K562 (cell line): ENCODE measurements around the gene CCDC85C. TPM values are rescaled to one million over a fixed set of nuclear protein-coding genes. Genes with fewer than 3 reads are reported as not detected.

Experiments used
- ATAC-seq: fragments of 200-7000 bp; cut with Tn5 transposase; 3 replicates; pipeline ENCODE4 v1.9.1; 2020; ENCODE audit warnings: moderate library complexity
- BruUV-seq: library from RNA; stranded (reverse); fragments of 400-500 nt; replicated peaks from 2 replicates; lab custom pipeline; 2021; lab: Mats Ljungman, UMichigan
- CTCF ChIA-PET: fragments of 300-600 bp; formaldehyde crosslinking; extraction: SDS; loops from one replicate; lab custom pipeline; 2021; ENCODE audit warnings: low intra/inter-chr PET ratio; lab: Yijun Ruan, JAX
- POLR2A ChIA-PET: fragments of 300-600, 350-650 bp; sonication (Branson Sonifier 250); formaldehyde crosslinking; extraction: SDS; loops from one replicate; lab custom pipeline; 2021; ENCODE audit warnings: antibody characterized with exemption, inconsistent platforms; lab: Yijun Ruan, JAX
- DNase-seq, 4 experiments: peaks; one replicate each; pipeline versions ENCODE4 v3.0.0 to v3.0.0-alpha.2; 2011 to 2018; ENCODE audit warnings: low spot score in 3 of 4, mixed read lengths in 3 of 4; ENCODE audit errors: extremely low read depth in 1 of 4
- FAIRE-seq: peaks from 2 replicates; lab custom pipeline; 2011; peaks lifted over from hg19 to GRCh38; lab: Jason Lieb, UNC
- H2AFZ ChIP-seq: 2 replicates; pipeline ENCODE4 v1.6.0; 2011; ENCODE audit warnings: low read depth, low read length, control low read depth, inconsistent platforms
- H3K27ac ChIP-seq: fragments of 200-600 bp; 3 replicates; pipeline ENCODE4 v1.8.0; 2011; ENCODE audit warnings: low read depth, mild to moderate bottlenecking, control low read depth, inconsistent platforms, low read length, moderate library complexity, mixed read lengths; ENCODE audit errors: extremely low read depth
- H3K27me3 ChIP-seq, 2 experiments: fragments of 300-600 bp in 1 of 2; 2 replicates in 1 of 2; 3 replicates in 1 of 2; pipeline versions ENCODE4 v1.6.0 to v1.8.0; 2011; ENCODE audit warnings: inconsistent platforms in 2 of 2, low read length in 2 of 2, mild to moderate bottlenecking in 1 of 2, mixed read lengths in 1 of 2, moderate library complexity in 1 of 2; ENCODE audit not compliant: control insufficient read depth in 2 of 2, insufficient read depth in 2 of 2
- H3K36me3 ChIP-seq: fragments of 300-600 bp; 3 replicates; pipeline ENCODE4 v1.8.0; 2011; ENCODE audit warnings: mild to moderate bottlenecking, low read length, inconsistent platforms; ENCODE audit not compliant: control insufficient read depth, insufficient read depth
- H3K4me1 ChIP-seq, 2 experiments: fragments of 200-600 bp in 1 of 2; replicated peaks in 1 of 2; 2 replicates in 1 of 2; 3 replicates in 1 of 2; pipeline versions ENCODE4 v1.5.1 to v1.8.0; 2011; ENCODE audit warnings: inconsistent platforms in 2 of 2, low read length in 2 of 2, mild to moderate bottlenecking in 1 of 2, mixed read lengths in 1 of 2, moderate library complexity in 1 of 2; ENCODE audit not compliant: control insufficient read depth in 2 of 2, insufficient read depth in 2 of 2
- H3K4me2 ChIP-seq: 2 replicates; pipeline ENCODE4 v1.6.1; 2011; ENCODE audit warnings: low read length, control low read depth, inconsistent platforms, mixed read lengths; ENCODE audit not compliant: insufficient read depth
- H3K4me3 ChIP-seq: fragments of 200-600 bp; sonication (generic), shearing (Covaris generic); 2 replicates; pipeline ENCODE4 v1.5.1; 2016; ENCODE audit warnings: control low read depth, inconsistent platforms
- H3K79me2 ChIP-seq: fragments of 200-600 bp; 3 replicates; pipeline ENCODE4 v1.8.0; 2011; ENCODE audit warnings: low read length, inconsistent platforms; ENCODE audit not compliant: control insufficient read depth, insufficient read depth
- H3K9ac ChIP-seq, 2 experiments: 2 replicates each; pipeline versions ENCODE4 v1.6.0 to v1.6.1; 2011; ENCODE audit warnings: low read depth in 2 of 2, low read length in 2 of 2, control low read depth in 1 of 2, inconsistent platforms in 1 of 2, mild to moderate bottlenecking in 1 of 2, mixed read lengths in 1 of 2; ENCODE audit not compliant: insufficient read depth in 1 of 2
- H3K9me1 ChIP-seq: one replicate; pipeline ENCODE4 v1.6.0; 2011; ENCODE audit warnings: inconsistent platforms, mild to moderate bottlenecking, low read length, moderate library complexity; ENCODE audit not compliant: control insufficient read depth, insufficient read depth
- H3K9me3 ChIP-seq: replicated peaks from 2 replicates; pipeline ENCODE4 v1.5.1; 2011; ENCODE audit warnings: low read depth, low read length, inconsistent platforms; ENCODE audit not compliant: control insufficient read depth, insufficient read depth
- H4K20me1 ChIP-seq: replicated peaks from 2 replicates; pipeline ENCODE4 v1.6.1; 2011; ENCODE audit warnings: low read length, inconsistent platforms, mixed read lengths; ENCODE audit not compliant: control insufficient read depth, insufficient read depth
- BCOR ChIP-seq: fragments of 450-650 bp; IDR thresholded peaks from 2 replicates; pipeline ENCODE4 v1.6.1; 2016
- POU5F1 ChIP-seq: fragments of 150-350 bp; IDR thresholded peaks from 2 replicates; pipeline ENCODE4 v1.6.1; 2014; ENCODE audit warnings: borderline replicate concordance, low read length, low read depth, mild to moderate bottlenecking; ENCODE audit not compliant: partially characterized antibody
- TAF15 ChIP-seq: fragments of 200-400 bp; formaldehyde crosslinking; IDR thresholded peaks from 2 replicates; pipeline ENCODE4 v1.6.1; 2017; ENCODE audit warnings: mild to moderate bottlenecking, low read depth, low read length, moderate library complexity
- XRCC4 ChIP-seq: IDR thresholded peaks from one replicate; pipeline ENCODE4 v1.6.1; 2011; ENCODE audit not compliant: insufficient read depth, insufficient read length; ENCODE audit errors: extremely low read depth
- YBX1 ChIP-seq: fragments of 450-650 bp; IDR thresholded peaks from 2 replicates; pipeline ENCODE4 v1.7.1; 2016; ENCODE audit warnings: mild to moderate bottlenecking
- ZNF408 ChIP-seq: fragments of 250-450 bp; sonication (Bioruptor Pico); IDR thresholded peaks from 2 replicates; pipeline ENCODE4 v1.4.0; 2020; ENCODE audit warnings: low read depth, mild to moderate bottlenecking, moderate library complexity
- WGBS: fragments of 100-300 bp; shearing (Covaris generic); methylation state at CpG from one replicate; pipeline ENCODE4 v1.1.6; 2016; ENCODE audit warnings: low coverage, mixed read lengths; ENCODE audit not compliant: insufficient coverage; ENCODE audit errors: missing lambda C conversion rate; 5-methylcytosine and 5-hydroxymethylcytosine counted together
- in situ Hi-C: fragments of 300-500 bp; cut with MboI; formaldehyde crosslinking; loops from 4 replicates; pipeline ENCODE4 v1.15.0; 2018; ENCODE audit warnings: inconsistent platforms, mixed read lengths
- intact Hi-C: fragments of 100-400 bp; cut with micrococcal nuclease; formaldehyde crosslinking; loops from 2 replicates; pipeline ENCODE4 v1.14.2; 2022
- polyA plus RNA-seq, 8 experiments: library from polyadenylated mRNA; depleted of rRNA in 4 of 8; stranded (reverse) in 5 of 8; unstranded in 3 of 8; fragments of >200 nt; fragmentation: Nextera tagmentation in 2 of 8; fragmentation: Illumina TruSeq in 1 of 8; extraction: Ambion mirVana in 2 of 8; extraction: Trizol in 1 of 8; gene quantifications; 2 replicates each; pipeline versions ENCODE4 v1.2.1 to v1.2.3, GENCODE V29; 2011 to 2014; ENCODE audit warnings: inconsistent platforms in 1 of 8, missing spikeins in 1 of 8
- total RNA-seq, 7 experiments: library from RNA; depleted of rRNA in 6 of 7; stranded (reverse); fragments of >200 nt in 6 of 7; fragmentation: Illumina TruSeq in 2 of 7; extraction: Trizol in 2 of 7; gene quantifications; 2 replicates each; pipeline versions ENCODE4 v1.2.1 to v1.2.3, GENCODE V29; 2011 to 2021; ENCODE audit warnings: low replicate concordance in 1 of 7
- TF ChIP-seq, protein P1 (sequence below): fragments of 250-450 bp; sonication (Bioruptor Pico); IDR thresholded peaks from 2 replicates; pipeline ENCODE4 v1.5.1; 2021; ENCODE audit warnings: mild to moderate bottlenecking
- TF ChIP-seq, protein P2 (sequence below): conservative IDR thresholded peaks from 2 replicates; pipeline ENCODE4 v1.6.1; 2011; ENCODE audit warnings: low read depth, mild to moderate bottlenecking, low read length; ENCODE audit not compliant: control insufficient read depth

CCDC85C gene
- total and polyA plus RNA-seq, 9 of the 15 experiments (the other 6 are each of a cell fraction or from before 2014, with no cell fraction given): 0.18 to 22.0 (median 6.3) TPM

DNA sequence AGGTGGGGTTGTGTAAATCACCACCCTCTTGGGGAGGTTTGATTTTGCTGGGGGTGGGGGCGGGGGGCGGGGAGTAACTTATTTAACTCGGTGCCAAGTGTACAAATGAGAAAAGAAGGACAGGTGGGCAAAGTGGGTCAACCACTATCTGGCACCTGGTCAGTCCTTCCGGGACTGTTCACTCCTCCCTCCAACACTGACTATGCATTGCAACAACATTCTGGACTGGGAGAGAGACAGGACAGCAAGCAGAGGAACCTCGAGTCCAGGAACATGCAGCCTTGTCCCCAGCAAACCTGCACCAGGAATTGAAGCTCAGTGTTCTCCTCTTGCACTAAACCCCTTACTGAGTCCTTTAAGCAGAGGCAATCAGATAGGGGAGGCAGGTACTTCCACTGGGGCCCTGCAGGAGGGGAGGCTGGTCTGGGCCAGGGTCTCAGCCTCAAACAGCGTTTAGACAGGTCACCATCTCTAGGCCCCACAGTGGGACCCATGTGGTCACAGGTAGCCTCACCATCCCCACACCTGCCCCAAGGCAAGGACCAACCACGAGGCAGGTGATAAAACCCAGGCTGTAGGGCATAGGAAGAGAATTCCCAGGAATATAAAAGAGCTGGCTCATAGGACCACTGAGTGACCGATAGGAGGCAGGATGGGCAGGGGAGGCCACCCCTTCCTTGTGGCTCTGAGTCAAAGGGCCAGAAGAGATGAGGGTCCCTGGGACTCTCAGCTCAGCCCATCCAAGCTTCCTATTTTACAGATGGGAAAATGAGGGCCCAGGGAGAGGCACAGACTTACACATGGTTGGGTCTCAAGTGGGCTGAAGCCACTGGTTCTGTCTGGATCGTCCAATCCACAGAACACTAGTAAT is 9.8 kb downstream of the CCDC85C start:
- no peak overlapping the region for H3K4me3 ChIP-seq
- peaks cover 2% of the 10 kb centered on the region for H3K9me1 ChIP-seq
- H3K79me2 ChIP-seq: peaks cover 5% of the 10 kb centered on the region; the same call in 1 of the 3 replicates
- ChIA-PET POLR2A (interaction anchor here (0.7 to 1.0 kb wide), 2 partner anchors 9 to 15 kb away, joined by 3 to 5 read pairs; no protein-coding TSS in a partner anchor), CTCF (no interaction called here)
- no peak overlapping the region for H3K4me2 ChIP-seq
- BruUV-seq: no TSS peak
- intact Hi-C loops: no loop called here
- in situ Hi-C loops: no loop called here
- no peak for TF ChIP-seq BCOR
- TF ChIP-seq, all 486 proteins: peak for 0
- Histone ChIP-seq H3K27ac (no peak overlapping the region), H3K9me3 (no peaks in the 10 kb centered on the region), H3K36me3 (no peaks in the 10 kb centered on the region), H2AFZ (no peak overlapping the region), H3K27me3 (no peaks in the 10 kb centered on the region), H4K20me1 (peaks cover 42% of the 10 kb centered on the region), H3K4me1 (peaks cover 0 to 26% of the 10 kb centered on the region in 2 experiments; a peak in 2 of 5 replicates), H3K9ac (no peak overlapping the region)
- DNase-seq (no peak), ATAC-seq (no peak), FAIRE-seq (no peak)
- WGBS: 36% methylated on average over 4 of the region's 9 CpGs

DNA sequence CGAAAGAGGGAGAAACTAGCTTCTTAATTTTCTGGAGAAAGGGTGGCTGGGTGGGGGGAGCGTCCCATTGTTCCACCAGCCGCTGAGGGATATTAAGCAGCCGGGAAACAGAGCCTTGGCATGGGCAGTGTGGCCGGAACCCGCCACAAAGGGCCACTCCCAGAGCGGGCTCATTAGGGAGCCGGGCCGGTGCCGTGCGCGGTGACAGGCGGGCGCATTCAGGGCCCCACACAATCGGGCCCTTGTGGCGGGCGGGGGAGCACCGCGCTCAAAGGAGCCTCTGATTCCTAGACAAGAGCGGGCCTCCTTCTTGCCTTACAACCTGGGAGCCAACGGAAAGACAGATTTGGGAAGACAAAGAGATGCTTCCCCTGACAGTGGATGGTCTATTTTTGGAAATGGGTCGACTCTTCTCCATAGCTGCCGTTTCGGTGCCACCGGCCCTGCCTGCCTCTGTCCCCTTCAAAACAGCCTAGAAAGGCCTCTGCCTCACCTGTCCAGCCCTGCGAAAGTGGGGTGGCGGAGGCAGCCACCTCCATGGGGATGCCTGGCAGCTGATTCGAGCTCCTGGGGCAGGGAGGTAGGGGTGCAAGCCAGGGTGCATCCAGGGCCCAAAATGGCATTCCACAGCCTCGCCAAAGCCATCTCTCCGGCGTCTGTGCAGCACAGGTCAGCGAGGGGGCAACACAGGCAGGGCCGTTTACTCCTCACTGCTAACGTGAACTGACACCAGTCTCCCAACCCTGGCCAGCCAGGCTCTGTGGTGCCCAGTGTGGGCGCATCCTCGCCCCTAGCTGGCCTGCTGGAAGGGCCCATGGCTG is 10.9 kb downstream of the CCDC85C start:
- no peak for FAIRE-seq
- H3K9me1 ChIP-seq: peaks cover 2% of the 10 kb centered on the region
- intact Hi-C loops: no loop called here
- no peak overlapping the region for H3K4me3 ChIP-seq
- H3K9ac ChIP-seq: no peak overlapping the region
- no peaks in the 10 kb centered on the region for H3K36me3 ChIP-seq
- H4K20me1 ChIP-seq: peaks cover 33% of the 10 kb centered on the region
- no TSS peak for BruUV-seq
- no peak overlapping the region for H2AFZ ChIP-seq
- no peaks in the 10 kb centered on the region for H3K27me3 ChIP-seq
- H3K4me2 ChIP-seq: no peak overlapping the region
- in situ Hi-C loops: no loop called here
- ChIA-PET CTCF (no interaction called here), POLR2A (no interaction called here)
- H3K4me1 ChIP-seq: peaks cover 0 to 30% of the 10 kb centered on the region in 2 experiments; a peak in 2 of 5 replicates
- DNase-seq: no peak
- 79% methylated on average over 18 of the region's 36 CpGs for WGBS
- no peaks in the 10 kb centered on the region; the same call in 2 of the 3 replicates for H3K79me2 ChIP-seq
- no peak overlapping the region for H3K27ac ChIP-seq
- ATAC-seq: no peak
- H3K9me3 ChIP-seq: no peaks in the 10 kb centered on the region
- TF ChIP-seq ZNF408 (CRISPR knock-in tag): no peak
- TF ChIP-seq YBX1: no peak
- TF ChIP-seq, protein P1, sequence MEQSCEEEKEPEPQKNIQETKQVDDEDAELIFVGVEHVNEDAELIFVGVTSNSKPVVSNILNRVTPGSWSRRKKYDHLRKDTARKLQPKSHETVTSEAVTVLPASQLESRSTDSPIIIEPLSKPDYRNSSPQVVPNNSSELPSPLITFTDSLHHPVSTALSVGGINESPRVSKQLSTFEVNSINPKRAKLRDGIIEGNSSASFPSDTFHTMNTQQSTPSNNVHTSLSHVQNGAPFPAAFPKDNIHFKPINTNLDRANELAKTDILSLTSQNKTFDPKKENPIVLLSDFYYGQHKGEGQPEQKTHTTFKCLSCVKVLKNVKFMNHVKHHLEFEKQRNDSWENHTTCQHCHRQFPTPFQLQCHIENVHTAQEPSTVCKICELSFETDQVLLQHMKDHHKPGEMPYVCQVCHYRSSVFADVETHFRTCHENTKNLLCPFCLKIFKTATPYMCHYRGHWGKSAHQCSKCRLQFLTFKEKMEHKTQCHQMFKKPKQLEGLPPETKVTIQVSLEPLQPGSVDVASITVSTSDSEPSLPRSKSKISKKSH: no peak
- no peak for TF ChIP-seq XRCC4
- TF ChIP-seq POU5F1: no peak
- TF ChIP-seq TAF15: no peak
- TF ChIP-seq, protein P2, sequence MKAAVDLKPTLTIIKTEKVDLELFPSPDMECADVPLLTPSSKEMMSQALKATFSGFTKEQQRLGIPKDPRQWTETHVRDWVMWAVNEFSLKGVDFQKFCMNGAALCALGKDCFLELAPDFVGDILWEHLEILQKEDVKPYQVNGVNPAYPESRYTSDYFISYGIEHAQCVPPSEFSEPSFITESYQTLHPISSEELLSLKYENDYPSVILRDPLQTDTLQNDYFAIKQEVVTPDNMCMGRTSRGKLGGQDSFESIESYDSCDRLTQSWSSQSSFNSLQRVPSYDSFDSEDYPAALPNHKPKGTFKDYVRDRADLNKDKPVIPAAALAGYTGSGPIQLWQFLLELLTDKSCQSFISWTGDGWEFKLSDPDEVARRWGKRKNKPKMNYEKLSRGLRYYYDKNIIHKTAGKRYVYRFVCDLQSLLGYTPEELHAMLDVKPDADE: no peak
